ENCODE data around the gene NTS.

Gene NTS

GRCh38 chr12:85920324-85920947, 46.3 kb downstream of the NTS start:
- in situ Hi-C loops (cut with MboI; ENCODE audit: low sequenced_read_pairs): no loop called here

- in situ Hi-C loops (cut with MboI; ENCODE audit: low sequenced_read_pairs): no loop called here
Measured at GRCh38 chr12:85923767-85924331, 49.8 kb downstream of the NTS start.

GRCh38 chr12:85927166-85927565, 53.1 kb downstream of the NTS start:
- in situ Hi-C loops (cut with MboI; ENCODE audit: low sequenced_read_pairs): no loop called here
